ENCODE data around the gene OR2J3. TPM values are rescaled to one million over a fixed set of nuclear protein-coding genes. Genes with fewer than 3 reads are reported as not detected.

The OR2J3 gene
- not detected for total RNA-seq (2021; fragmentation: NEBNext Ultra II Directional; extraction: Animal tissue kit (Norgen Biotek cat#: 25700))
- long read RNA-seq, result 0 reads

GRCh38 chr6:29107758-29108157 is at the start of gene OR2J3:
TSS of gene OR2J3 (plus strand) at chr6:29108058. CDS start at chr6:29111891, 3,833 bp downstream.
- Mint-ChIP-seq H3K4me3 (no peak within 1 kb of the TSS), H3K36me3 (ENCODE audit: low read depth) (0 out of 2 replicates have a peak, but pooled peaks cover 5% of the 10 kb centered on the region), H3K9me3 (peaks cover 45% of the 10 kb centered on the region), H3K27ac (no peak within 1 kb of the TSS), H3K4me1 (ENCODE audit: low read depth) (no peaks in the 10 kb centered on the region), H3K27me3 (ENCODE audit: insufficient read depth) (no peaks in the 10 kb centered on the region; the same call in 1 of the 2 replicates)
- TF ChIP-seq, protein P1, sequence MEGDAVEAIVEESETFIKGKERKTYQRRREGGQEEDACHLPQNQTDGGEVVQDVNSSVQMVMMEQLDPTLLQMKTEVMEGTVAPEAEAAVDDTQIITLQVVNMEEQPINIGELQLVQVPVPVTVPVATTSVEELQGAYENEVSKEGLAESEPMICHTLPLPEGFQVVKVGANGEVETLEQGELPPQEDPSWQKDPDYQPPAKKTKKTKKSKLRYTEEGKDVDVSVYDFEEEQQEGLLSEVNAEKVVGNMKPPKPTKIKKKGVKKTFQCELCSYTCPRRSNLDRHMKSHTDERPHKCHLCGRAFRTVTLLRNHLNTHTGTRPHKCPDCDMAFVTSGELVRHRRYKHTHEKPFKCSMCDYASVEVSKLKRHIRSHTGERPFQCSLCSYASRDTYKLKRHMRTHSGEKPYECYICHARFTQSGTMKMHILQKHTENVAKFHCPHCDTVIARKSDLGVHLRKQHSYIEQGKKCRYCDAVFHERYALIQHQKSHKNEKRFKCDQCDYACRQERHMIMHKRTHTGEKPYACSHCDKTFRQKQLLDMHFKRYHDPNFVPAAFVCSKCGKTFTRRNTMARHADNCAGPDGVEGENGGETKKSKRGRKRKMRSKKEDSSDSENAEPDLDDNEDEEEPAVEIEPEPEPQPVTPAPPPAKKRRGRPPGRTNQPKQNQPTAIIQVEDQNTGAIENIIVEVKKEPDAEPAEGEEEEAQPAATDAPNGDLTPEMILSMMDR (IDR thresholded peaks at IDR 0.05), result no peak
- DNase-seq, result no peak

- Mint-ChIP-seq H3K9me3 (peaks cover 22% of the 10 kb centered on the region), H3K27ac (no peak overlapping the region), H3K4me1 (ENCODE audit: low read depth) (no peaks in the 10 kb centered on the region), H3K27me3 (ENCODE audit: insufficient read depth) (no peaks in the 10 kb centered on the region), H3K4me3 (no peak overlapping the region), H3K36me3 (ENCODE audit: low read depth) (no peaks in the 10 kb centered on the region)
- DNase-seq, result peak; percentile 0
- TF ChIP-seq, protein P1 (IDR thresholded peaks at IDR 0.05), result peak; percentile 48
Measured at GRCh38 chr6:29071831-29072723, 35.8 kb upstream of the OR2J3 start.

DNA sequence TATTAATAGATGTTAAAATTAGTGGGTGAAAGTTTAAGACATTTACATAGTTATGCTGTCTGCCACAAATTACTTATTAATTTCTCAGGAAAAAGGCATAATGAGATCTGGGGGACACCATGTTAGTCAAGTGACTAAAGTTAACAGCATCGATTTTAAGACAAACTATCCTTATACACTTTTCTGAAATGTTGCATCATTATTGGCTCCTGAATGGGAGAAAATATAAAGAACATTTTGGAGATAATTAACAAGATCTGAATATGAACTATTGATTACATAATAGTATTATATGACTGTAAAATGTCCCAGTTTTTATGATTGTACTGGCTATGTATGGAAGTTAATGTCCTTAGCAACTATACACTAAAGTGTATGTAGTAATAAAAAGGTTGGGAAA is 28.7 kb upstream of the OR2J3 start:
- Mint-ChIP-seq H3K4me3 (no peak overlapping the region), H3K36me3 (ENCODE audit: low read depth) (peaks cover 5% of the 10 kb centered on the region; the same call in 1 of the 2 replicates), H3K4me1 (ENCODE audit: low read depth) (no peaks in the 10 kb centered on the region), H3K27me3 (ENCODE audit: insufficient read depth) (no peaks in the 10 kb centered on the region), H3K27ac (no peak overlapping the region), H3K9me3 (peaks cover 21% of the 10 kb centered on the region)
- TF ChIP-seq, protein P1 (IDR thresholded peaks at IDR 0.05), result no peak
- DNase-seq, result no peak

- H3K9me3 Mint-ChIP-seq, result peaks cover 26% of the 10 kb centered on the region
- H3K4me1 Mint-ChIP-seq (ENCODE audit: low read depth), result no peaks in the 10 kb centered on the region
- H3K4me3 Mint-ChIP-seq, result no peak overlapping the region
- no peak for DNase-seq
- peaks cover 5% of the 10 kb centered on the region; the same call in 1 of the 2 replicates for H3K36me3 Mint-ChIP-seq (ENCODE audit: low read depth)
- no peaks in the 10 kb centered on the region for H3K27me3 Mint-ChIP-seq (ENCODE audit: insufficient read depth)
- H3K27ac Mint-ChIP-seq, result no peak overlapping the region
- TF ChIP-seq, protein P1 (IDR thresholded peaks at IDR 0.05), result no peak
Measured at GRCh38 chr6:29081312-29081711, 26.5 kb upstream of the OR2J3 start.

DNA sequence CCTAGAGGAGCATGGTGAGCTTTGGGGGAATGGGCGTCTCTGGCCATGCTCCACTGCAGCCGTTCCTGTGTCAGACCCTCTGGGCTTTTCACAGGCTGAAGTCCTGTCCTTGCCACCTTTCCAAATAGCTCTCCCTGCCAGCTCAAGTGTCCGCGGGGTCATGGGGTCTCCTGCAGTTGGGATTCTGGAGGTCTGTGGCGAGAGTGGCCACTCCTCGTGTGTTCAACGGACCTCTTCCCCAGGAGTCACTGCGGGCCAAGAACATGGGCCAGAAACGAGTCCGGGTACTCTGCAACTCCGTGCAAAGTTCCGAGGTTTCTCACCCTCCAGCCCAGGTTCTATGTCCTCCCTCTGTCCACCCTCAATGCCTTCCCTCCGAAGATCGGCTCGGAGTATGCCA is 25.4 kb upstream of the OR2J3 start:
- no peak overlapping the region for H3K27ac Mint-ChIP-seq
- peaks cover 5% of the 10 kb centered on the region; the same call in 1 of the 2 replicates for H3K36me3 Mint-ChIP-seq (ENCODE audit: low read depth)
- H3K4me3 Mint-ChIP-seq, result no peak overlapping the region
- H3K9me3 Mint-ChIP-seq, result peaks cover 20% of the 10 kb centered on the region
- TF ChIP-seq, protein P1 (IDR thresholded peaks at IDR 0.05), result no peak
- DNase-seq, result no peak
- H3K27me3 Mint-ChIP-seq (ENCODE audit: insufficient read depth), result no peaks in the 10 kb centered on the region
- no peaks in the 10 kb centered on the region for H3K4me1 Mint-ChIP-seq (ENCODE audit: low read depth)
